ENCODE measurements around the gene ALDH8A1. TPM values are rescaled to one million over a fixed set of nuclear protein-coding genes. Genes with fewer than 3 reads are reported as not detected.

The ALDH8A1 gene
- total and polyA plus RNA-seq, 7 experiments from 2014 or later: 0.20 to 4.3 (median 2.3) TPM; not detected in 1

- H3K27ac Mint-ChIP-seq: no peak overlapping the region
- CTCF ChIA-PET: interaction anchor here (0.6 to 1.7 kb wide), 2 partner anchors 16 to 81 kb away, joined by 4 to 6 read pairs; no protein-coding TSS in a partner anchor
- H3K4me3 Mint-ChIP-seq: no peak overlapping the region
- peaks cover 11 to 30% (median 27%) of the 10 kb centered on the region in 5 donors for H3K36me3 Mint-ChIP-seq
- Histone ChIP-seq H3K4me3 (ENCODE audit: low read length) (no peak overlapping the region), H3K4me1 (ENCODE audit: control insufficient read depth in 2 of 2, insufficient read depth in 2 of 2, low read length in 2 of 2) (no peaks in the 10 kb centered on the region), H3K9me3 (ENCODE audit: control insufficient read depth in 2 of 3, low read length in 3 of 3) (no peaks in the 10 kb centered on the region), H3K27me3 (ENCODE audit: control insufficient read depth in 2 of 2, insufficient read depth in 2 of 2, low read length in 2 of 2) (no peaks in the 10 kb centered on the region), H3K36me3 (ENCODE audit: control insufficient read depth in 2 of 3, insufficient read depth in 3 of 3, low read length in 3 of 3) (no peaks in the 10 kb centered on the region), H3K27ac (ENCODE audit: low read depth, low read length) (no peak overlapping the region)
- H3K9me3 Mint-ChIP-seq: peaks cover 2 to 26% (median 8%) of the 10 kb centered on the region in 11 donors
- DNase-seq: no peak
- no peaks in the 10 kb centered on the region for H3K27me3 Mint-ChIP-seq
- intact Hi-C loops (cut with micrococcal nuclease): no loop called here
- peaks cover 0 to 9% (median 0%) of the 10 kb centered on the region in 7 donors for H3K4me1 Mint-ChIP-seq
- no peak for ATAC-seq
- POLR2A ChIA-PET: no interaction called here
Observed at GRCh38 chr6:134956676-134957075, 6.8 kb upstream of the ALDH8A1 start.

- no peaks in the 10 kb centered on the region for H3K27me3 Mint-ChIP-seq
- Histone ChIP-seq H3K4me1 (ENCODE audit: control insufficient read depth in 2 of 2, insufficient read depth in 2 of 2, low read length in 2 of 2) (no peaks in the 10 kb centered on the region), H3K4me3 (ENCODE audit: low read length) (no peak overlapping the region), H3K36me3 (ENCODE audit: control insufficient read depth in 2 of 3, insufficient read depth in 3 of 3, low read length in 3 of 3) (no peaks in the 10 kb centered on the region), H3K27me3 (ENCODE audit: control insufficient read depth in 2 of 2, insufficient read depth in 2 of 2, low read length in 2 of 2) (no peaks in the 10 kb centered on the region), H3K27ac (ENCODE audit: low read depth, low read length) (no peak overlapping the region), H3K9me3 (ENCODE audit: control insufficient read depth in 2 of 3, low read length in 3 of 3) (no peaks in the 10 kb centered on the region)
- intact Hi-C loops (cut with micrococcal nuclease): no loop called here
- H3K4me1 Mint-ChIP-seq: peaks cover 0 to 3% (median 0%) of the 10 kb centered on the region in 7 donors
- H3K4me3 Mint-ChIP-seq: no peak overlapping the region
- peaks cover 5 to 24% (median 21%) of the 10 kb centered on the region in 5 donors for H3K36me3 Mint-ChIP-seq
- POLR2A ChIA-PET: no interaction called here
- no peak overlapping the region for H3K27ac Mint-ChIP-seq
- CTCF ChIA-PET: interaction anchor here (0.6 to 1.7 kb wide), 2 partner anchors 15 to 80 kb away, joined by 4 to 6 read pairs; no protein-coding TSS in a partner anchor
- ATAC-seq (no peak), DNase-seq (no peak)
- H3K9me3 Mint-ChIP-seq: peaks cover 0 to 20% (median 6%) of the 10 kb centered on the region in 11 donors
Observed at GRCh38 chr6:134956032-134956431, 6.1 kb upstream of the ALDH8A1 start.

GRCh38 chr6:134954272-134955000 lies 4.5 kb upstream of the ALDH8A1 start:
- H3K27ac ChIP-seq (ENCODE audit: low read depth, low read length): no peak overlapping the region
- H3K36me3 ChIP-seq (ENCODE audit: control insufficient read depth in 2 of 3, insufficient read depth in 3 of 3, low read length in 3 of 3): no peaks in the 10 kb centered on the region
- POLR2A ChIA-PET: no interaction called here
- CTCF ChIA-PET: no interaction called here
- peaks cover 1 to 9% (median 5%) of the 10 kb centered on the region in 5 donors for H3K36me3 Mint-ChIP-seq
- H3K4me1 ChIP-seq (ENCODE audit: control insufficient read depth in 2 of 2, insufficient read depth in 2 of 2, low read length in 2 of 2): no peaks in the 10 kb centered on the region
- intact Hi-C loops (cut with micrococcal nuclease): no loop called here
- H3K9me3 ChIP-seq (ENCODE audit: control insufficient read depth in 2 of 3, low read length in 3 of 3): no peaks in the 10 kb centered on the region
- H3K4me3 Mint-ChIP-seq: no peak overlapping the region
- no peak overlapping the region for H3K27ac Mint-ChIP-seq
- no peaks in the 10 kb centered on the region for H3K27me3 ChIP-seq (ENCODE audit: control insufficient read depth in 2 of 2, insufficient read depth in 2 of 2, low read length in 2 of 2)
- H3K9me3 Mint-ChIP-seq: peaks cover 0 to 7% (median under 1%) of the 10 kb centered on the region in 11 donors
- H3K27me3 Mint-ChIP-seq: no peaks in the 10 kb centered on the region
- H3K4me1 Mint-ChIP-seq: peaks cover 0 to 3% (median 0%) of the 10 kb centered on the region in 7 donors
- no peak overlapping the region for H3K4me3 ChIP-seq (ENCODE audit: low read length)
- no peak for DNase-seq
- ATAC-seq: no peak

- ChIA-PET POLR2A (no interaction called here), CTCF (interaction anchor here (0.6 kb wide), 1 partner anchor 193 kb away, joined by 4 read pairs; no protein-coding TSS in a partner anchor)
- no peak overlapping the region for H3K4me3 Mint-ChIP-seq
- ATAC-seq (no peak), DNase-seq (no peak)
- no peaks in the 10 kb centered on the region for H3K4me1 Mint-ChIP-seq
- no peak overlapping the region for H3K4me3 ChIP-seq (ENCODE audit: low read length)
- H3K27me3 ChIP-seq (ENCODE audit: control insufficient read depth in 2 of 2, insufficient read depth in 2 of 2, low read length in 2 of 2): no peaks in the 10 kb centered on the region
- H3K9me3 Mint-ChIP-seq: peaks cover 0 to 2% (median 0%) of the 10 kb centered on the region in 11 donors
- H3K9me3 ChIP-seq (ENCODE audit: control insufficient read depth in 2 of 3, low read length in 3 of 3): no peaks in the 10 kb centered on the region
- no peaks in the 10 kb centered on the region for H3K36me3 Mint-ChIP-seq
- no peak overlapping the region for H3K27ac ChIP-seq (ENCODE audit: low read depth, low read length)
- no peaks in the 10 kb centered on the region for H3K27me3 Mint-ChIP-seq
- H3K36me3 ChIP-seq (ENCODE audit: control insufficient read depth in 2 of 3, insufficient read depth in 3 of 3, low read length in 3 of 3): no peaks in the 10 kb centered on the region
- no peaks in the 10 kb centered on the region for H3K4me1 ChIP-seq (ENCODE audit: control insufficient read depth in 2 of 2, insufficient read depth in 2 of 2, low read length in 2 of 2)
- no peak overlapping the region for H3K27ac Mint-ChIP-seq
- intact Hi-C loops (cut with micrococcal nuclease): no loop called here
Observed at GRCh38 chr6:134951494-134952263, 1.8 kb upstream of the ALDH8A1 start.

- Mint-ChIP-seq H3K4me3 (no peak overlapping the region), H3K27ac (no peak overlapping the region), H3K9me3 (peaks cover 0 to 2% (median 0%) of the 10 kb centered on the region in 11 donors), H3K27me3 (no peaks in the 10 kb centered on the region), H3K4me1 (no peaks in the 10 kb centered on the region), H3K36me3 (no peaks in the 10 kb centered on the region)
- Histone ChIP-seq H3K9me3 (ENCODE audit: control insufficient read depth in 2 of 3, low read length in 3 of 3) (no peaks in the 10 kb centered on the region), H3K27ac (ENCODE audit: low read depth, low read length) (no peak overlapping the region), H3K36me3 (ENCODE audit: control insufficient read depth in 2 of 3, insufficient read depth in 3 of 3, low read length in 3 of 3) (no peaks in the 10 kb centered on the region), H3K27me3 (ENCODE audit: control insufficient read depth in 2 of 2, insufficient read depth in 2 of 2, low read length in 2 of 2) (no peaks in the 10 kb centered on the region), H3K4me3 (ENCODE audit: low read length) (no peak overlapping the region), H3K4me1 (ENCODE audit: control insufficient read depth in 2 of 2, insufficient read depth in 2 of 2, low read length in 2 of 2) (no peaks in the 10 kb centered on the region)
- no peak for ATAC-seq
- no peak for DNase-seq
- ChIA-PET CTCF (interaction anchor here (2.2 kb wide), 1 partner anchor 10 kb away, joined by 8 read pairs; no protein-coding TSS in a partner anchor), POLR2A (no interaction called here)
- intact Hi-C loops (cut with micrococcal nuclease): no loop called here
Observed at GRCh38 chr6:134950482-134950881, 581 bp upstream of the ALDH8A1 start.

GRCh38 chr6:134948691-134949090 lies 1.2 kb downstream of the ALDH8A1 start:
- no peak for ATAC-seq
- no peaks in the 10 kb centered on the region for H3K4me1 Mint-ChIP-seq

More at GRCh38 chr6:134948691-134949090, 1.2 kb downstream of the ALDH8A1 start:
- ChIA-PET POLR2A (no interaction called here), CTCF (interaction anchor here (0.6 to 2.2 kb wide), 3 partner anchors 9 to 828 kb away, joined by 3 to 8 read pairs (median 3); no protein-coding TSS in a partner anchor)
- no peaks in the 10 kb centered on the region for H3K27me3 ChIP-seq (ENCODE audit: control insufficient read depth in 2 of 2, insufficient read depth in 2 of 2, low read length in 2 of 2)
- H3K9me3 ChIP-seq (ENCODE audit: control insufficient read depth in 2 of 3, low read length in 3 of 3): no peaks in the 10 kb centered on the region
- Mint-ChIP-seq H3K36me3 (no peaks in the 10 kb centered on the region), H3K27ac (no peak overlapping the region), H3K27me3 (no peaks in the 10 kb centered on the region), H3K9me3 (peaks cover 0 to 2% (median 0%) of the 10 kb centered on the region in 11 donors), H3K4me3 (no peak overlapping the region)
- no peaks in the 10 kb centered on the region for H3K36me3 ChIP-seq (ENCODE audit: control insufficient read depth in 2 of 3, insufficient read depth in 3 of 3, low read length in 3 of 3)
- DNase-seq: no peak
- H3K27ac ChIP-seq (ENCODE audit: low read depth, low read length): no peak overlapping the region
- H3K4me1 ChIP-seq (ENCODE audit: control insufficient read depth in 2 of 2, insufficient read depth in 2 of 2, low read length in 2 of 2): no peaks in the 10 kb centered on the region
- no peak overlapping the region for H3K4me3 ChIP-seq (ENCODE audit: low read length)
- intact Hi-C loops (cut with micrococcal nuclease): loop anchor here in 1 of 2 donors (10.0 kb wide), 1 partner anchor 1024 kb away; no protein-coding TSS in a partner anchor
